HG03175 (cell line): ENCODE results near the gene GPAT2.
"Not testable (repeated sequence)": the region's sequence is repeated elsewhere in the genome, so short reads cannot be mapped to it uniquely, and the experiment has no call there.

Experiments used
- ATAC-seq: cut with Tn5 transposase; IDR thresholded peaks from one replicate; pipeline ENCODE4 v1.9.1; 2021; ENCODE audit warnings: mild to moderate bottlenecking, moderate library complexity; ENCODE audit not compliant: unreplicated experiment

The GPAT2 gene

GRCh38 chr2:96065954-96066353 lies 31.2 kb upstream of the GPAT2 start:
- ATAC-seq, result not testable (repeated sequence)

- ATAC-seq, result no peak
Observed at GRCh38 chr2:96065381-96065930, 30.7 kb upstream of the GPAT2 start.

GRCh38 chr2:96064760-96065159 lies 30.0 kb upstream of the GPAT2 start:
- not testable (repeated sequence) for ATAC-seq

- not testable (repeated sequence) for ATAC-seq
Observed at GRCh38 chr2:96064047-96064675, 29.4 kb upstream of the GPAT2 start.

- not testable (repeated sequence) for ATAC-seq
Observed at GRCh38 chr2:96063116-96063899, 28.6 kb upstream of the GPAT2 start.

- not testable (repeated sequence) for ATAC-seq
Observed at GRCh38 chr2:96062483-96062882, 27.8 kb upstream of the GPAT2 start.

- not testable (repeated sequence) for ATAC-seq
Observed at GRCh38 chr2:96061901-96062300, 27.2 kb upstream of the GPAT2 start.

- not testable (repeated sequence) for ATAC-seq
Observed at GRCh38 chr2:96061197-96061817, 26.6 kb upstream of the GPAT2 start.

GRCh38 chr2:96060325-96060724 lies 25.6 kb upstream of the GPAT2 start:
- not testable (repeated sequence) for ATAC-seq

- ATAC-seq, result not testable (repeated sequence)
Observed at GRCh38 chr2:96059443-96059842, 24.7 kb upstream of the GPAT2 start.

- not testable (repeated sequence) for ATAC-seq
Observed at GRCh38 chr2:96055830-96056229, 21.1 kb upstream of the GPAT2 start.

GRCh38 chr2:96054537-96054936 lies 19.8 kb upstream of the GPAT2 start:
- not testable (repeated sequence) for ATAC-seq

GRCh38 chr2:96053385-96053784 lies 18.7 kb upstream of the GPAT2 start:
- ATAC-seq, result not testable (repeated sequence)

- ATAC-seq, result not testable (repeated sequence)
Observed at GRCh38 chr2:96052632-96053031, 17.9 kb upstream of the GPAT2 start.

GRCh38 chr2:96049917-96050262 lies 15.2 kb upstream of the GPAT2 start:
- ATAC-seq, result not testable (repeated sequence)

GRCh38 chr2:96049049-96049916 lies 14.6 kb upstream of the GPAT2 start:
- ATAC-seq, result not testable (repeated sequence)

- ATAC-seq, result not testable (repeated sequence)
Observed at GRCh38 chr2:96035554-96035953, 838 bp upstream of the GPAT2 start.

- ATAC-seq, result not testable (repeated sequence)
Observed at GRCh38 chr2:96033997-96034396, 719 bp downstream of the GPAT2 start.

GRCh38 chr2:96027725-96028325 lies 6.9 kb downstream of the GPAT2 start:
- ATAC-seq, result not testable (repeated sequence)

GRCh38 chr2:96025755-96026154 lies 9.0 kb downstream of the GPAT2 start:
- not testable (repeated sequence) for ATAC-seq
